Panc1 (cell line): Measurements from ENCODE around the gene PLXNA2.

Source experiments
- CTCF ChIP-seq: fragments of 450-650 bp; IDR thresholded peaks from 2 replicates; pipeline ENCODE4 v1.5.1; 2017; ENCODE audit warnings: mild to moderate bottlenecking
- POLR2AphosphoS5 ChIP-seq: IDR thresholded peaks from 2 replicates; pipeline ENCODE4 v1.6.1; 2012; ENCODE audit warnings: mild to moderate bottlenecking, low read depth, low read length, moderate library complexity

DNA sequence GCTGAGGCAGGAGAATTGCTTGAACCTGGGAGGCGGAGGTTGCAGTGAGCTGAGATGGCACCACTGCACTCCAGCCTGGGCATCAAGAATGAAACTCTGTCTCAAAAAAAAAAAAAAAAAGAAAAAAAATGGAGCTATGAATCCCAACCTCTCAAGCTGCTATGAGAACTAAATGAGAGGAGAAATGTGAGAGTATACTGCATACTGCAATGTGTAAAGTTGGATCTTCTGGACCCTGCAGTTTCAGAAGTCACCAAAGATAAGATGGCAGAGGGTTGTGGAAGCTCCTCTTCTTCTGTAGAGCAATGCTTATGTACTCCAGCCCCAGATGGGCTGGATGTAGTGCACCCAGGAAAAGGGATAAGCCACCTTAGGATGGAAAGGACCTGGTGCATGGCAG lies 55.6 kb downstream of the PLXNA2 start:
- no peak for TF ChIP-seq POLR2AphosphoS5
- TF ChIP-seq CTCF = no peak
